GM23338 (cell line): ENCODE results near the gene HSF2BP. TPM values are rescaled to one million over a fixed set of nuclear protein-coding genes. Genes with fewer than 3 reads are reported as not detected.

Experiments
- ATAC-seq: fragments of 200-7000 bp; cut with Tn5 transposase; 3 replicates; pipeline ENCODE4 v1.9.1; 2020
- DNase-seq: peaks from one replicate; pipeline ENCODE4 v3.0.0-alpha.2; 2015; ENCODE audit warnings: low spot score
- H2AFZ ChIP-seq: fragments of 200-600 bp; sonication (generic); 2 replicates; pipeline ENCODE4 v1.8.0; 2016; ENCODE audit warnings: antibody characterized with exemption, mild to moderate bottlenecking, moderate library complexity
- H3F3A ChIP-seq: fragments of 200-600 bp; sonication (generic); replicated peaks from 2 replicates; pipeline ENCODE4 v1.8.0; 2017; ENCODE audit warnings: antibody characterized with exemption, mixed run types, low read depth
- H3K27ac ChIP-seq: fragments of 200-600 bp; sonication (generic); 2 replicates; pipeline ENCODE4 v1.6.1; 2016; ENCODE audit warnings: low read depth
- H3K27me3 ChIP-seq: fragments of 200-600 bp; sonication (generic); 2 replicates; pipeline ENCODE4 v1.8.0; 2016; ENCODE audit warnings: mild to moderate bottlenecking, mixed run types, moderate library complexity; ENCODE audit not compliant: insufficient read depth
- H3K36me3 ChIP-seq: fragments of 200-600 bp; sonication (generic); 2 replicates; pipeline ENCODE4 v1.8.0; 2016; ENCODE audit warnings: mild to moderate bottlenecking; ENCODE audit not compliant: insufficient read depth
- H3K4me1 ChIP-seq: fragments of 200-600 bp; sonication (generic); 2 replicates; pipeline ENCODE4 v1.8.0; 2016; ENCODE audit warnings: mild to moderate bottlenecking, moderate library complexity; ENCODE audit not compliant: insufficient read depth
- H3K4me2 ChIP-seq: fragments of 200-600 bp; sonication (generic); 2 replicates; pipeline ENCODE4 v1.7.1; 2017; ENCODE audit warnings: mixed run types
- H3K4me3 ChIP-seq: fragments of 200-600 bp; sonication (generic); 2 replicates; pipeline ENCODE4 v1.6.1; 2016; ENCODE audit warnings: mixed run types
- H3K79me2 ChIP-seq: fragments of 200-600 bp; sonication (generic); replicated peaks from 2 replicates; pipeline ENCODE4 v1.8.0; 2017; ENCODE audit warnings: mild to moderate bottlenecking; ENCODE audit not compliant: insufficient read depth
- H3K9me2 ChIP-seq: fragments of 200-600 bp; sonication (generic); 2 replicates; pipeline ENCODE4 v1.8.0; 2017; ENCODE audit not compliant: insufficient read depth
- H4K20me1 ChIP-seq: fragments of 200-600 bp; sonication (generic); replicated peaks from 2 replicates; pipeline ENCODE4 v1.8.0; 2017; ENCODE audit warnings: mild to moderate bottlenecking; ENCODE audit not compliant: insufficient read depth
- H3K27ac Mint-ChIP-seq: 2 replicates; pipeline ENCODE4 v1.8.0; 2020; ENCODE audit warnings: inconsistent platforms, mild to moderate bottlenecking, moderate library complexity, mixed read lengths
- H3K27me3 Mint-ChIP-seq: 3 replicates; pipeline ENCODE4 v1.8.0; 2022; ENCODE audit warnings: low read depth, mild to moderate bottlenecking, moderate library complexity, mixed read lengths, inconsistent platforms; ENCODE audit not compliant: insufficient read depth, poor library complexity
- H3K36me3 Mint-ChIP-seq: 3 replicates; pipeline ENCODE4 v1.8.0; 2021; ENCODE audit warnings: low read depth, mild to moderate bottlenecking, inconsistent platforms, moderate library complexity, mixed read lengths
- H3K4me1 Mint-ChIP-seq: 3 replicates; pipeline ENCODE4 v1.8.0; 2020; ENCODE audit warnings: mild to moderate bottlenecking, inconsistent platforms, mixed read lengths
- H3K4me3 Mint-ChIP-seq: 3 replicates; pipeline ENCODE4 v1.8.0; 2021; ENCODE audit warnings: moderate library complexity, mild to moderate bottlenecking, inconsistent platforms, mixed read lengths
- H3K9me3 Mint-ChIP-seq: 3 replicates; pipeline ENCODE4 v1.8.0; 2020; ENCODE audit warnings: moderate library complexity, mild to moderate bottlenecking, inconsistent platforms, mixed read lengths
- CREB1 ChIP-seq: fragments of 250-450 bp; sonication (Bioruptor Pico); IDR thresholded peaks from 2 replicates; pipeline ENCODE4 v1.5.0; 2020; ENCODE audit warnings: low read depth, mild to moderate bottlenecking, moderate library complexity
- EZH2 ChIP-seq: fragments of 200-600 bp; sonication (generic); IDR thresholded peaks from one replicate; pipeline ENCODE4 v1.8.0; 2017; ENCODE audit warnings: antibody characterized with exemption, mild to moderate bottlenecking, low read depth; ENCODE audit not compliant: unreplicated experiment
- EZH2phosphoT487 ChIP-seq: fragments of 200-600 bp; sonication (generic); IDR thresholded peaks from one replicate; pipeline ENCODE4 v1.8.1; 2018; ENCODE audit warnings: antibody characterized with exemption; ENCODE audit not compliant: unreplicated experiment
- JUNB ChIP-seq: IDR thresholded peaks from one replicate; pipeline ENCODE4 v1.6.1; 2016; ENCODE audit warnings: antibody characterized with exemption; ENCODE audit not compliant: unreplicated experiment
- POLR2AphosphoS5 ChIP-seq: IDR thresholded peaks from 2 replicates; pipeline ENCODE4 v1.6.1; 2016; ENCODE audit warnings: antibody characterized with exemption, low read depth
- REST ChIP-seq: IDR thresholded peaks from one replicate; pipeline ENCODE4 v1.6.1; 2018; ENCODE audit warnings: antibody characterized with exemption; ENCODE audit not compliant: unreplicated experiment
- STAT1 ChIP-seq: IDR thresholded peaks from one replicate; pipeline ENCODE4 v1.6.1; 2016; ENCODE audit warnings: antibody characterized with exemption; ENCODE audit not compliant: unreplicated experiment
- ZNF114 ChIP-seq: fragments of 250-450 bp; sonication (Bioruptor Pico); IDR thresholded peaks from 2 replicates; pipeline ENCODE4 v1.5.0; 2020; ENCODE audit warnings: mild to moderate bottlenecking, moderate library complexity
- ZNF331 ChIP-seq: fragments of 250-450 bp; sonication (Bioruptor Pico); IDR thresholded peaks from 2 replicates; pipeline ENCODE4 v1.5.0; 2020; ENCODE audit warnings: low read depth, mild to moderate bottlenecking, moderate library complexity
- polyA plus RNA-seq: library from polyadenylated mRNA; unstranded; fragments of >200 nt; fragmentation: Nextera tagmentation; extraction: Ambion mirVana; gene quantifications from 2 replicates; pipeline ENCODE4 v1.2.1, GENCODE V29; 2016
- total RNA-seq: library from RNA; depleted of rRNA; stranded (reverse); fragments of >200 nt; shearing (Covaris generic); gene quantifications from 2 replicates; pipeline ENCODE4 v1.2.3, GENCODE V29; 2014

The HSF2BP gene
- total and polyA plus RNA-seq, 2 experiments from 2014 or later: 0.78 to 2.0 TPM

- TF ChIP-seq EZH2phosphoT487 (no peak), ZNF331 (CRISPR knock-in tag) (no peak), JUNB (no peak), CREB1 (CRISPR knock-in tag) (no peak)
These were observed 47.5 kb downstream of the HSF2BP start (continued) for GRCh38 chr21:43611598-43612369.

GRCh38 chr21:43609501-43610340 is 49.6 kb downstream of the HSF2BP start:
- no peaks in the 10 kb centered on the region for H3K36me3 Mint-ChIP-seq
- H3K27ac ChIP-seq: no peak overlapping the region
- no peaks in the 10 kb centered on the region for H3K36me3 ChIP-seq
- no peaks in the 10 kb centered on the region for H3K9me2 ChIP-seq
- no peak overlapping the region for H2AFZ ChIP-seq
- no peaks in the 10 kb centered on the region for H3F3A ChIP-seq
- no peaks in the 10 kb centered on the region for H4K20me1 ChIP-seq
- H3K4me1 Mint-ChIP-seq: peaks cover 3% of the 10 kb centered on the region; the same call in 2 of the 3 replicates
- H3K79me2 ChIP-seq: no peaks in the 10 kb centered on the region
- DNase-seq (no peak), ATAC-seq (no peak)
- H3K27me3 ChIP-seq: no peaks in the 10 kb centered on the region
- no peaks in the 10 kb centered on the region for H3K4me1 ChIP-seq
- no peak overlapping the region for H3K4me3 ChIP-seq
- TF ChIP-seq REST (no peak), EZH2 (no peak), CREB1 (CRISPR knock-in tag) (no peak), ZNF114 (CRISPR knock-in tag) (no peak), POLR2AphosphoS5 (no peak), STAT1 (no peak)
- H3K27ac Mint-ChIP-seq: no peak overlapping the region; the same call in 1 of the 2 replicates
- H3K4me2 ChIP-seq: no peak overlapping the region
- peaks cover 2% of the 10 kb centered on the region for H3K27me3 Mint-ChIP-seq
- H3K9me3 Mint-ChIP-seq: no peaks in the 10 kb centered on the region
- no peak overlapping the region for H3K4me3 Mint-ChIP-seq
